Smooth muscle cell (in vitro differentiated cells): Measurements from ENCODE around the gene ERN2. TPM values are rescaled to one million over a fixed set of nuclear protein-coding genes. Genes with fewer than 3 reads are reported as not detected.
A peak's percentile ranks its signal among the peaks of the same experiment; 100 is the strongest.

Source experiments
- DNase-seq: peaks from one replicate; lab custom pipeline; 2025; ENCODE audit not compliant: unreplicated experiment; lab: John Stamatoyannopoulos, UW
- H2AFZ ChIP-seq: fragments of 200-600 bp; sonication (generic); 2 replicates; pipeline ENCODE4 v1.6.0; 2016; ENCODE audit warnings: antibody characterized with exemption, low read depth, mild to moderate bottlenecking
- H3F3A ChIP-seq: fragments of 200-600 bp; sonication (generic); 2 replicates; pipeline ENCODE4 v1.6.0; 2017; ENCODE audit warnings: antibody characterized with exemption, low read depth
- H3K27ac ChIP-seq: fragments of 200-600 bp; sonication (generic); 2 replicates; pipeline ENCODE4 v1.5.1; 2016; ENCODE audit warnings: low read depth, mild to moderate bottlenecking
- H3K27me3 ChIP-seq: fragments of 200-600 bp; sonication (generic); 2 replicates; pipeline ENCODE4 v1.6.1; 2016; ENCODE audit warnings: low read depth, mild to moderate bottlenecking
- H3K36me3 ChIP-seq: fragments of 200-600 bp; sonication (generic); 2 replicates; pipeline ENCODE4 v1.5.1; 2016; ENCODE audit warnings: low read depth
- H3K4me1 ChIP-seq: fragments of 200-600 bp; sonication (generic); 2 replicates; pipeline ENCODE4 v1.5.1; 2016; ENCODE audit warnings: low read depth
- H3K4me2 ChIP-seq: fragments of 200-600 bp; sonication (generic); 2 replicates; pipeline ENCODE4 v1.6.0; 2016; ENCODE audit warnings: mild to moderate bottlenecking
- H3K4me3 ChIP-seq: fragments of 200-600 bp; sonication (generic); 2 replicates; pipeline ENCODE4 v1.5.1; 2016; ENCODE audit warnings: mild to moderate bottlenecking
- H3K79me2 ChIP-seq: fragments of 200-600 bp; sonication (generic); 2 replicates; pipeline ENCODE4 v1.6.0; 2016; ENCODE audit warnings: low read depth, mild to moderate bottlenecking
- H3K9ac ChIP-seq: fragments of 200-600 bp; sonication (generic); 2 replicates; pipeline ENCODE4 v1.6.0; 2016; ENCODE audit warnings: low read depth
- H3K9me3 ChIP-seq: fragments of 200-600 bp; sonication (generic); replicated peaks from 2 replicates; pipeline ENCODE4 v1.5.1; 2016; ENCODE audit warnings: low read depth
- H4K20me1 ChIP-seq: fragments of 200-600 bp; sonication (generic); 2 replicates; pipeline ENCODE4 v1.6.0; 2016; ENCODE audit warnings: low read depth
- WGBS: methylation state at CpG from one replicate; pipeline ENCODE4 v1.1.7; 2016; ENCODE audit warnings: low lambda C conversion rate; 5-methylcytosine and 5-hydroxymethylcytosine counted together
- polyA plus RNA-seq: library from polyadenylated mRNA; unstranded; fragments of >200 nt; fragmentation: Nextera tagmentation; extraction: Ambion mirVana; gene quantifications from 2 replicates; pipeline ENCODE4 v1.2.1, GENCODE V29; 2016
- total RNA-seq: library from RNA; depleted of rRNA; stranded (reverse); fragments of >200 nt; gene quantifications from 2 replicates; pipeline ENCODE4 v1.2.3, GENCODE V29; 2014
- TF ChIP-seq, protein P1 (sequence below): fragments of 200-600 bp; sonication (generic); IDR thresholded peaks from 2 replicates; pipeline ENCODE4 v1.5.1; 2017; ENCODE audit warnings: borderline replicate concordance, mild to moderate bottlenecking, antibody characterized with exemption; ENCODE audit not compliant: insufficient read depth, poor library complexity, severe bottlenecking

Gene ERN2
- total and polyA plus RNA-seq, 2 experiments from 2014 or later = not detected

DNA sequence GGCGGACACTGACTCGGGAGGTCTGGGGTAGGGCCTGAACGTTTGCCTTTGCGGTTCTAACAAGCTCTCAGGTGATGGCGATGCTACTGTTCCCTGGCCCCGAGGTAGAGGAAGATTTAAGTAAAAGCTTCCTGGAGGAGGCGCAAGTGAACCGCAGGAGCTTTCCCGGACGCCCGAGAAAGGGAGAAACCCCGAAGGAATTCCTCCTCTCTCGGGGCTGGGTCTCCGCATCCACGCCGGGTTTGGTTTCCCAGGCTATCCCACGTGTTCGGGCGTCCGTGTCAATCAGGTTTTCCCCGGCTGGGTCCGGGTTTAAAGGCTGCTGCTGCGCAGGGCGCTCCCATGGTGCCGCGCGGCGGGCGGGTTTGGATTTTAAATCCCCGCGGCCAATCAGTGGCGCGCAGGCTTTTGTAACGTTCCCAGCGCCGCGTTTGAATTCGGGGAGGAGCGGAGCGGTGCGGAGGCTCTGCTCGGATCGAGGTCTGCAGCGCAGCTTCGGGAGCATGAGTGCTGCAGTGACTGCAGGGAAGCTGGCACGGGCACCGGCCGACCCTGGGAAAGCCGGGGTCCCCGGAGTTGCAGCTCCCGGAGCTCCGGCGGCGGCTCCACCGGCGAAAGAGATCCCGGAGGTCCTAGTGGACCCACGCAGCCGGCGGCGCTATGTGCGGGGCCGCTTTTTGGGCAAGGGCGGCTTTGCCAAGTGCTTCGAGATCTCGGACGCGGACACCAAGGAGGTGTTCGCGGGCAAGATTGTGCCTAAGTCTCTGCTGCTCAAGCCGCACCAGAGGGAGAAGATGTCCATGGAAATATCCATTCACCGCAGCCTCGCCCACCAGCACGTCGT lies 34.4 kb downstream of the ERN2 start, which contains the start of gene PLK1:
PLK1 (plus strand) TSS at position 460 of the 844 bp plus-strand sequence; CDS start at position 504, 44 bp downstream.
- Histone ChIP-seq H3K9ac (peak within 1 kb of the TSS; percentile 14), H3K4me2 (peak within 1 kb of the TSS; percentile 95), H3K36me3 (no peaks in the 10 kb centered on the region), H3K9me3 (no peaks in the 10 kb centered on the region), H2AFZ (peak within 1 kb of the TSS; percentile 91), H3F3A (no peaks in the 10 kb centered on the region), H3K4me3 (peak within 1 kb of the TSS; percentile 70), H4K20me1 (peaks cover 15% of the 10 kb centered on the region), H3K27ac (no peak within 1 kb of the TSS), H3K4me1 (peaks cover 13% of the 10 kb centered on the region), H3K27me3 (no peaks in the 10 kb centered on the region), H3K79me2 (peaks cover 23% of the 10 kb centered on the region)
- TF ChIP-seq, protein P1, sequence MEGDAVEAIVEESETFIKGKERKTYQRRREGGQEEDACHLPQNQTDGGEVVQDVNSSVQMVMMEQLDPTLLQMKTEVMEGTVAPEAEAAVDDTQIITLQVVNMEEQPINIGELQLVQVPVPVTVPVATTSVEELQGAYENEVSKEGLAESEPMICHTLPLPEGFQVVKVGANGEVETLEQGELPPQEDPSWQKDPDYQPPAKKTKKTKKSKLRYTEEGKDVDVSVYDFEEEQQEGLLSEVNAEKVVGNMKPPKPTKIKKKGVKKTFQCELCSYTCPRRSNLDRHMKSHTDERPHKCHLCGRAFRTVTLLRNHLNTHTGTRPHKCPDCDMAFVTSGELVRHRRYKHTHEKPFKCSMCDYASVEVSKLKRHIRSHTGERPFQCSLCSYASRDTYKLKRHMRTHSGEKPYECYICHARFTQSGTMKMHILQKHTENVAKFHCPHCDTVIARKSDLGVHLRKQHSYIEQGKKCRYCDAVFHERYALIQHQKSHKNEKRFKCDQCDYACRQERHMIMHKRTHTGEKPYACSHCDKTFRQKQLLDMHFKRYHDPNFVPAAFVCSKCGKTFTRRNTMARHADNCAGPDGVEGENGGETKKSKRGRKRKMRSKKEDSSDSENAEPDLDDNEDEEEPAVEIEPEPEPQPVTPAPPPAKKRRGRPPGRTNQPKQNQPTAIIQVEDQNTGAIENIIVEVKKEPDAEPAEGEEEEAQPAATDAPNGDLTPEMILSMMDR = peak; percentile 31
- WGBS = 1% methylated on average over 69 of the region's 75 CpGs
- DNase-seq = peak; percentile 31

DNA sequence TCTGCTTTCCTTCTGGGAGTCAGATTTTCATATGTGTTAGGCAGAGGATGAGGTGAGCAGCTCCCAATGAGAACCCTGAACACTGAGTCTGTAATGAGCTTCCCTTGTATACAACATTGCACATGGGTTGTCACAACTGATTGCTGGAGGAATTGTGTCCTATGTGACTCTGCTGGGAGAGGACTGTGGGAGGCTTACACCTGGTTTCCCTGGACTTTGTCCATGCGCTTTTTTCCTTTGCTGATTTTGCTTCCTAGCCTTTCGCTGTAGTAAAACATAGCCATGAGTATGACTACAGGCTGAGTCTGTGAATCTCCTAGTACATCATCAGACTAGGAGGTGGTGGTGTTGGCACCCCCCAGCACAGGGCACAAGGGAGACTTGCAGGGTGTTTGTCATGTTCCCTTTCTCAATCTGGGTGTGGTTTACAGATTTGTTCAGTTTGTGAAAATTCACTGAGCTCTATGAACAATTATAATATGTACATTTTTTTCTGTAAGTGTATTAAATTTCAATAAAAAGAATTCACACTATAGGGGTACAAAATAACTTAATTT lies 36.0 kb downstream of the ERN2 start:
- H3K36me3 ChIP-seq = no peaks in the 10 kb centered on the region
- H3K9ac ChIP-seq = no peak overlapping the region
- H3K27ac ChIP-seq = no peak overlapping the region

DNA sequence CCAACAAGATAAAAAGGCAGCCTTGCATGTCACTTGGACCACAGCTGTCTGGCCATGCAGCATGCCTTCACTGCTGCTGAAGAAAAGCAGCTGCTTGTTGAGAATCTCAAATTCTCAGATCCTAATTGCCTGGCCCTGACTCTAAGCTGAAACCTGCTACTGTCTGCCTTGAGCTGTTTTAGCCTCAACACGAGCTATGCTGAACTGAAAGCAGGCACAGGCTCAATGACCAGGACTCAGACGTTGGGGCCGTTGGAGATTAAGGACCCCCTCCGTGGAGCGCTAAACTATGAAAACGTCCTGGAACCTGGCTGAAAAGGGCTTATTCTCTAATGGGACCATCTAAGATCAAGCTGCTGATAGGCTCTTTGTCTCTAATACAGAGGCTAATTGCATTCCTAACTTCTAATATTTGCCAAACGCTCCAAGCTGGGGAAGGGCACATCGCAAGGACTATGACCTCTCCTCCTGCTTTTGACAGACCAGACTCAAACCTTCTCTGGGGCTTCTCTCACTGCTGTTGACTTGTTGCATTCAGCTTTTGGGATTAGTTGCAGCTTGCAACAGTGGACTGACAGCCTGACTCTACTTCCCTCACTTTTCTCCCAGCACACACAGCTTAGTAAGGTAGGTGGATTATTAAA lies 38.9 kb downstream of the ERN2 start:
- H3K4me2 ChIP-seq = no peak overlapping the region
- WGBS = 52% methylated on average over 8 of the region's 8 CpGs
- H4K20me1 ChIP-seq = peaks cover 4% of the 10 kb centered on the region
- no peaks in the 10 kb centered on the region for H3F3A ChIP-seq
- TF ChIP-seq, protein P1 = no peak
- H3K27me3 ChIP-seq = no peaks in the 10 kb centered on the region
- H3K9me3 ChIP-seq = no peaks in the 10 kb centered on the region
- no peaks in the 10 kb centered on the region for H3K36me3 ChIP-seq
- H3K4me3 ChIP-seq = no peak overlapping the region
- H3K27ac ChIP-seq = no peak overlapping the region
- H3K9ac ChIP-seq = no peak overlapping the region
- no peaks in the 10 kb centered on the region for H3K79me2 ChIP-seq
- DNase-seq = no peak
- no peak overlapping the region for H2AFZ ChIP-seq
- peaks cover 7% of the 10 kb centered on the region for H3K4me1 ChIP-seq

More for the DNA sequence above, 36.0 kb downstream of the ERN2 start:
- no peaks in the 10 kb centered on the region for H3K9me3 ChIP-seq
- no peak overlapping the region for H3K4me3 ChIP-seq
- H2AFZ ChIP-seq = no peak overlapping the region
- no peak for DNase-seq
- 95% methylated on average over 2 of the region's 2 CpGs for WGBS
- peaks cover 17% of the 10 kb centered on the region for H3K4me1 ChIP-seq
- H3K4me2 ChIP-seq = no peak overlapping the region
- no peaks in the 10 kb centered on the region for H3F3A ChIP-seq
- peaks cover 15% of the 10 kb centered on the region for H4K20me1 ChIP-seq
- TF ChIP-seq, protein P1 = no peak
- H3K27me3 ChIP-seq = no peaks in the 10 kb centered on the region
- H3K79me2 ChIP-seq = peaks cover 23% of the 10 kb centered on the region
